ENCODE measurements around the gene POU2F2.

DNA sequence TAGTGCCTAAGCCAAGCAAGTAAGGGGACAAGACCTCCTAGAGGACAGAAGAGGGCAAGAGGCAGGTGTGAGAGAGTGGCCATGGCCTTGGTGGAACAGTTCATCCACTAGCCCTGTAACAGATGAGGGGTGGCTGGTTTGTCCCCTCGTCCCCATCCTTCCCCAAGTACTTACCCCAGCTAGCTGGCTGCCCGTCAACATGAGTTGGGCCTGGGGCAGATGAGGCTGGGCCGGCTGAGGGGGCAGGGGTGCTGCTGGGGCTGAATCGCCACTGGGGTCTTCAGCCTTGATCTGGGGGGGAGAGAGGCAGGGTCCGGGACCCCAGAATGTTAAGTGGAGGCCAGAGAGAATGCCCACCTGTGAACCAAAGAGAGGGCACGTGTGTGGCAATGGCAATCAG, 15.2 kb downstream of the POU2F2 start:
- TF ChIP-seq POLR2AphosphoS2 (conservative IDR thresholded peaks at IDR 0.05; ENCODE audit: low read length) (no peak), EP300 (IDR thresholded peaks at IDR 0.05) (no peak)
